ENCODE measurements around the gene HEPN1. TPM values are rescaled to one million over a fixed set of nuclear protein-coding genes. Genes with fewer than 3 reads are reported as not detected.

The HEPN1 gene
- total and polyA plus RNA-seq, 2 of the 4 experiments (the other 2 are of a cell fraction): not detected

- CTCF ChIA-PET: interaction anchor here (0.7 to 1.5 kb wide), 4 partner anchors 78 to 784 kb away, joined by 3 to 10 read pairs (median 4); no protein-coding TSS in a partner anchor
- H3K56ac ChIP-seq (ENCODE audit: extremely low read depth, insufficient read depth, low read length): peak within 1 kb of the TSS; percentile 86
- peak within 1 kb of the TSS; percentile 87 for H4K91ac ChIP-seq (ENCODE audit: insufficient read depth, low read depth, low read length)
- peaks cover 2% of the 10 kb centered on the region; the same call in 1 of the 2 replicates for H3K4me1 ChIP-seq (ENCODE audit: control insufficient read depth, insufficient read depth, low read length)
- peak within 1 kb of the TSS; percentile 87 for H2AK5ac ChIP-seq (ENCODE audit: low read depth, low read length)
- H3K9me1 ChIP-seq (ENCODE audit: insufficient read depth, low read length): no peaks in the 10 kb centered on the region
- peak within 1 kb of the TSS; percentile 77 for H3K4me2 ChIP-seq (ENCODE audit: low read depth, low read length)
- peak within 1 kb of the TSS; percentile 5; the same call in 1 of the 2 replicates for H3K18ac ChIP-seq (ENCODE audit: low read depth, low read length)
- POLR2A ChIA-PET (ENCODE audit: unreplicated experiment): interaction anchor here (0.5 to 1.4 kb wide), 5 partner anchors 57 to 563 kb away, joined by 3 to 6 read pairs (median 3); partner anchors contain the start of gene ROBO4
- H3K14ac ChIP-seq (replicated peaks; ENCODE audit: low read depth, low read length): peak within 1 kb of the TSS; percentile 94
- peak within 1 kb of the TSS; percentile 56 for H2BK5ac ChIP-seq (ENCODE audit: low read depth, low read length, poor library complexity, severe bottlenecking)
- DNase-seq (peak; percentile 97), ATAC-seq (ENCODE audit: low read depth) (peak; percentile 99)
- dilution Hi-C loops (cut with HindIII; ENCODE audit: low sequenced_read_pairs, unreplicated experiment) (no loop called here), in situ Hi-C loops (cut with MboI; ENCODE audit: low sequenced_read_pairs) (loop anchor here (5.0 kb wide), 1 partner anchor 77 kb away; no protein-coding TSS in a partner anchor), intact Hi-C loops (cut with micrococcal nuclease) (loop anchor here (1.0 to 5.0 kb wide), 4 partner anchors 53 to 312 kb away; no protein-coding TSS in a partner anchor)
- H3K79me1 ChIP-seq (ENCODE audit: low read depth in 1 of 2, low read length in 2 of 2): peaks cover 0 to 8% of the 10 kb centered on the region in 2 experiments; a peak in 2 of 4 replicates
- H4K20me1 ChIP-seq (ENCODE audit: insufficient read depth, low read length): no peaks in the 10 kb centered on the region
- BruUV-seq (replicated peaks): no TSS peak
- 1% methylated on average over 22 of the region's 54 CpGs; no CpG with 5 or more reads in 1 of the 2 experiments for WGBS, 2 experiments (ENCODE audit: extremely low coverage in 2 of 2, insufficient read length in 1 of 2)
- H4K8ac ChIP-seq (ENCODE audit: low read depth in 2 of 2, low read length in 2 of 2): peak within 1 kb of the TSS; percentile 66 to 94
- H3K4me3 ChIP-seq (ENCODE audit: insufficient read depth, low read depth, low read length): peak within 1 kb of the TSS; percentile 60
- peak within 1 kb of the TSS; percentile 75 for H3K27ac ChIP-seq (ENCODE audit: insufficient read depth, low read length)
- peak within 1 kb of the TSS; percentile 30; the same call in 1 of the 3 replicates for H2BK15ac ChIP-seq (ENCODE audit: low read depth, low read length)
- no peaks in the 10 kb centered on the region for H3K9me3 ChIP-seq (ENCODE audit: control insufficient read depth, insufficient read depth, low read length)
- H3K27me3 ChIP-seq (ENCODE audit: control insufficient read depth, insufficient read depth, low read length): no peaks in the 10 kb centered on the region
- H3K36me3 ChIP-seq (ENCODE audit: control insufficient read depth, insufficient read depth, low read length): no peaks in the 10 kb centered on the region
- TF ChIP-seq MXI1 (IDR thresholded peaks at IDR 0.05; ENCODE audit: borderline replicate concordance, low read depth, low read length) (peak; percentile 91; the same call in 1 of the 2 replicates), CHD1 (IDR thresholded peaks at IDR 0.05; ENCODE audit: low read depth, low read length) (no peak), ELK1 (IDR thresholded peaks at IDR 0.05; ENCODE audit: borderline replicate concordance, low read depth, low read length) (no peak), BHLHE40 (IDR thresholded peaks at IDR 0.05; ENCODE audit: low read depth, low read length) (peak; percentile 13; the same call in 1 of the 2 replicates), SMC3 (IDR thresholded peaks at IDR 0.05; ENCODE audit: low read depth, low read length) (0 out of 2 replicates have a peak, but pooled peaks have one; percentile 4), POLR2A (IDR thresholded peaks at IDR 0.05; ENCODE audit: low read depth, low read length) (peak; percentile 90), CTCF (conservative IDR thresholded peaks at IDR 0.05; ENCODE audit: low read depth, low read length) (0 out of 2 replicates have a peak, but pooled peaks have one; percentile 3), USF2 (IDR thresholded peaks at IDR 0.05; ENCODE audit: low read depth, low read length) (peak; percentile 69; the same call in 1 of the 2 replicates), RFX5 (IDR thresholded peaks at IDR 0.05; ENCODE audit: low read depth, low read length) (no peak), RAD21 (IDR thresholded peaks at IDR 0.05; ENCODE audit: low read length) (peak; percentile 5; the same call in 1 of the 2 replicates), MAZ (IDR thresholded peaks at IDR 0.05; ENCODE audit: borderline replicate concordance, low read depth, low read length) (peak; percentile 80; the same call in 1 of the 2 replicates)
- peak within 1 kb of the TSS; percentile 78 for H2BK120ac ChIP-seq (ENCODE audit: low read depth, low read length)
- H2BK20ac ChIP-seq (ENCODE audit: low read depth, low read length): peak within 1 kb of the TSS; percentile 49; the same call in 1 of the 2 replicates
- peak within 1 kb of the TSS; percentile 81 for H3K9ac ChIP-seq (ENCODE audit: low read depth, low read length)
- H3K4ac ChIP-seq (ENCODE audit: low read depth, low read length): peak within 1 kb of the TSS; percentile 93
- H2AFZ ChIP-seq (replicated peaks; ENCODE audit: low read length, poor library complexity): peak within 1 kb of the TSS; percentile 98
- H2AK9ac ChIP-seq (replicated peaks; ENCODE audit: low read depth, low read length, poor library complexity): peak within 1 kb of the TSS; percentile 84
- H3K23ac ChIP-seq (ENCODE audit: low read depth, low read length): peak within 1 kb of the TSS; percentile 84
- peak within 1 kb of the TSS; percentile 41 for H4K5ac ChIP-seq (ENCODE audit: low read depth, low read length)
Measured at GRCh38 chr11:124953753-124954589, 34.9 kb downstream of the HEPN1 start, which contains the start of gene CCDC15. TSS of gene CCDC15 (plus strand) at chr11:124954202. CDS start at chr11:124954733, 531 bp downstream.

All from IMR-90 (cell line).